ENCODE measurements around the gene IL1RN. TPM values are rescaled to one million over a fixed set of nuclear protein-coding genes. Genes with fewer than 3 reads are reported as not detected.

IL1RN gene
- total and polyA plus RNA-seq, 2 of the 13 experiments (the other 11 are each of a cell fraction or from before 2014, with no cell fraction given) = 21.2 to 101 TPM

- in situ Hi-C loops (cut with HindIII; ENCODE audit: extremely low pct_ligation_motif_present, low pct_unique_long_range_greater_than_20kb) = no loop called here
- no peak overlapping the region for H3K9ac ChIP-seq (ENCODE audit: insufficient read depth, low read depth, low read length)
- 60% methylated on average over 9 of the region's 9 CpGs for WGBS (ENCODE audit: low lambda C conversion rate)
Measured at GRCh38 chr2:113117541-113118262, 9.7 kb upstream of the IL1RN start.

More at GRCh38 chr2:113117541-113118262, 9.7 kb upstream of the IL1RN start:
- no peak overlapping the region for H3K4me2 ChIP-seq (ENCODE audit: low read depth, low read length)
- no peaks in the 10 kb centered on the region for H3K9me3 ChIP-seq (ENCODE audit: low read length)
- ATAC-seq (no peak), FAIRE-seq (no peak), DNase-seq (ENCODE audit: low spot score) (no peak)
- no peaks in the 10 kb centered on the region for H3K79me2 ChIP-seq (ENCODE audit: insufficient read depth, low read length)
- no TSS peak for BruUV-seq (replicated peaks)
- H3K36me3 ChIP-seq (replicated peaks in 1 of 2; ENCODE audit: control insufficient read depth in 1 of 2, insufficient read depth in 2 of 2, low read length in 2 of 2) = no peaks in the 10 kb centered on the region
- TF ChIP-seq FOXJ3 (CRISPR knock-in tag; IDR thresholded peaks at IDR 0.05; ENCODE audit: borderline replicate concordance) (no peak), KLF13 (CRISPR knock-in tag; IDR thresholded peaks at IDR 0.05) (no peak), TOE1 (CRISPR knock-in tag; IDR thresholded peaks at IDR 0.05) (no peak), ATF3 (CRISPR knock-in tag; IDR thresholded peaks at IDR 0.05) (no peak), ZFP91 (CRISPR knock-in tag; IDR thresholded peaks at IDR 0.05; ENCODE audit: borderline replicate concordance) (0 out of 2 replicates have a peak, but pooled peaks have one; percentile 28), TCF7L2 (IDR thresholded peaks at IDR 0.05; ENCODE audit: low read depth, low read length) (no peak)
- H4K20me1 ChIP-seq (ENCODE audit: insufficient read depth, low read length) = no peaks in the 10 kb centered on the region
- H3K27me3 ChIP-seq (ENCODE audit: control insufficient read depth in 1 of 2, insufficient read depth in 2 of 2, low read length in 2 of 2) = peaks cover under 1 to 41% of the 10 kb centered on the region in 2 experiments; a peak in 4 of 5 replicates
- ChIA-PET CTCF (ENCODE audit: low intra/inter-chr PET ratio, low total read pairs) (no interaction called here), POLR2A (interaction anchor here (1.5 kb wide), 1 partner anchor 9 kb away, joined by 5 read pairs; the partner anchor contains the start of gene IL1RN)
- peaks cover 48% of the 10 kb centered on the region for H3K4me1 ChIP-seq (ENCODE audit: insufficient read depth, low read length)
- H2AFZ ChIP-seq (ENCODE audit: low read length) = no peak overlapping the region
- no peak overlapping the region for H3K27ac ChIP-seq (ENCODE audit: extremely low read length, insufficient read depth, low read length)
- no peak overlapping the region for H3K4me3 ChIP-seq (replicated peaks in 1 of 3; ENCODE audit: insufficient read depth in 1 of 3, low read depth in 2 of 3, low read length in 3 of 3)
- intact Hi-C loops (cut with micrococcal nuclease; ENCODE audit: unreplicated experiment) = no loop called here
